Activated T-cell treated with anti-CD3 and anti-CD28 coated beads, Interleukin-2, amount 50 U/mL, for 4 hours (primary cell): Measurements from ENCODE around the gene LRP1. TPM values are rescaled to one million over a fixed set of nuclear protein-coding genes. Genes with fewer than 3 reads are reported as not detected.
"Not testable (repeated sequence)": the region's sequence is repeated elsewhere in the genome, so short reads cannot be mapped to it uniquely, and the experiment has no call there.

Experiments used
- ATAC-seq, 2 donors: fragments of 200-7000 bp; cut with Tn5 transposase; one replicate each; pipeline ENCODE4 v1.10.0; 2021
- DNase-seq: peaks from one replicate; pipeline ENCODE4 v3.0.0-alpha.2; 2020
- H3K27me3 Mint-ChIP-seq: one replicate; pipeline ENCODE4 v1.8.0; 2021; ENCODE audit warnings: low read depth, mixed read lengths
- H3K36me3 Mint-ChIP-seq: one replicate; pipeline ENCODE4 v1.8.0; 2022; ENCODE audit warnings: mixed read lengths; ENCODE audit not compliant: insufficient read depth
- H3K4me1 Mint-ChIP-seq: one replicate; pipeline ENCODE4 v1.8.0; 2021; ENCODE audit warnings: low read depth, mixed read lengths
- H3K4me3 Mint-ChIP-seq: one replicate; pipeline ENCODE4 v1.8.0; 2021; ENCODE audit warnings: mild to moderate bottlenecking, moderate library complexity, mixed read lengths
- H3K9me3 Mint-ChIP-seq: one replicate; pipeline ENCODE4 v1.8.0; 2021; ENCODE audit warnings: mixed read lengths
- total RNA-seq, 3 donors: library from RNA; stranded (reverse); gene quantifications; one replicate each; pipeline ENCODE4 v1.2.1, GENCODE V29; 2021

The LRP1 gene
- total RNA-seq, 3 donors from 2014 or later: 0.98 to 1.1 (median 1.0) TPM

- H3K4me3 Mint-ChIP-seq: no peak overlapping the region
- H3K9me3 Mint-ChIP-seq: no peaks in the 10 kb centered on the region
- H3K36me3 Mint-ChIP-seq: no peaks in the 10 kb centered on the region
- ATAC-seq (no peak), DNase-seq (no peak)
- H3K4me1 Mint-ChIP-seq: peaks cover 15% of the 10 kb centered on the region
- no peaks in the 10 kb centered on the region for H3K27me3 Mint-ChIP-seq
These were observed 11.6 kb upstream of the LRP1 start for GRCh38 chr12:57116580-57117281.

GRCh38 chr12:57118711-57119271, 9.5 kb upstream of the LRP1 start:
- peaks cover 2% of the 10 kb centered on the region for H3K4me1 Mint-ChIP-seq
- no peaks in the 10 kb centered on the region for H3K36me3 Mint-ChIP-seq
- no peak for DNase-seq
- H3K9me3 Mint-ChIP-seq: no peaks in the 10 kb centered on the region
- ATAC-seq: peak in 1 of 2 donors; percentile 18
- H3K4me3 Mint-ChIP-seq: no peak overlapping the region
- no peaks in the 10 kb centered on the region for H3K27me3 Mint-ChIP-seq

- Mint-ChIP-seq H3K27me3 (no peaks in the 10 kb centered on the region), H3K4me1 (peaks cover 4% of the 10 kb centered on the region), H3K9me3 (no peaks in the 10 kb centered on the region), H3K36me3 (no peaks in the 10 kb centered on the region), H3K4me3 (no peak overlapping the region)
- DNase-seq: no peak
- no peak for ATAC-seq
These were observed 8.8 kb upstream of the LRP1 start for GRCh38 chr12:57119294-57120085.

GRCh38 chr12:57120718-57121117, 7.6 kb upstream of the LRP1 start:
- DNase-seq, H3K9me3 Mint-ChIP-seq, H3K36me3 Mint-ChIP-seq, H3K4me1 Mint-ChIP-seq, H3K27me3 Mint-ChIP-seq, ATAC-seq, H3K4me3 Mint-ChIP-seq: not testable (repeated sequence)

- Mint-ChIP-seq H3K36me3 (no peaks in the 10 kb centered on the region), H3K4me3 (no peak overlapping the region)
These were observed 4.5 kb upstream of the LRP1 start for GRCh38 chr12:57123813-57124212.

GRCh38 chr12:57124261-57124877, 3.9 kb upstream of the LRP1 start:
- peaks cover 7% of the 10 kb centered on the region for H3K4me1 Mint-ChIP-seq
- peak; percentile 63 to 71 for ATAC-seq
- no peaks in the 10 kb centered on the region for H3K36me3 Mint-ChIP-seq
- H3K27me3 Mint-ChIP-seq: no peaks in the 10 kb centered on the region
- peak; percentile 75 for DNase-seq
- no peaks in the 10 kb centered on the region for H3K9me3 Mint-ChIP-seq
- no peak overlapping the region for H3K4me3 Mint-ChIP-seq

More at GRCh38 chr12:57123813-57124212, 4.5 kb upstream of the LRP1 start:
- DNase-seq (no peak), ATAC-seq (no peak)
- H3K27me3 Mint-ChIP-seq: no peaks in the 10 kb centered on the region
- H3K9me3 Mint-ChIP-seq: no peaks in the 10 kb centered on the region
- peaks cover 8% of the 10 kb centered on the region for H3K4me1 Mint-ChIP-seq

GRCh38 chr12:57126061-57126460, 2.2 kb upstream of the LRP1 start:
- peaks cover 12% of the 10 kb centered on the region for H3K4me1 Mint-ChIP-seq
- no peak overlapping the region for H3K4me3 Mint-ChIP-seq
- DNase-seq (no peak), ATAC-seq (no peak)
- H3K36me3 Mint-ChIP-seq: no peaks in the 10 kb centered on the region
- no peaks in the 10 kb centered on the region for H3K9me3 Mint-ChIP-seq
- peaks cover 4% of the 10 kb centered on the region for H3K27me3 Mint-ChIP-seq

GRCh38 chr12:57126561-57126960, 1.7 kb upstream of the LRP1 start:
- Mint-ChIP-seq H3K4me3 (peak overlapping the region; percentile 21), H3K4me1 (peaks cover 12% of the 10 kb centered on the region), H3K9me3 (no peaks in the 10 kb centered on the region), H3K27me3 (peaks cover 4% of the 10 kb centered on the region), H3K36me3 (no peaks in the 10 kb centered on the region)
- ATAC-seq (no peak), DNase-seq (no peak)

- no peak for ATAC-seq
- Mint-ChIP-seq H3K9me3 (no peaks in the 10 kb centered on the region), H3K36me3 (no peaks in the 10 kb centered on the region), H3K27me3 (peaks cover 4% of the 10 kb centered on the region), H3K4me1 (peaks cover 12% of the 10 kb centered on the region), H3K4me3 (peak overlapping the region; percentile 85)
- peak; percentile 71 for DNase-seq
These were observed 1.1 kb upstream of the LRP1 start for GRCh38 chr12:57127101-57127725.

GRCh38 chr12:57128519-57129247, 400 bp downstream of the LRP1 start:
- peak; percentile 15 to 22 for ATAC-seq

GRCh38 chr12:57129321-57129842, 1.1 kb downstream of the LRP1 start:
- DNase-seq: no peak
- Mint-ChIP-seq H3K27me3 (peaks cover 4% of the 10 kb centered on the region), H3K9me3 (no peaks in the 10 kb centered on the region), H3K4me1 (peaks cover 9% of the 10 kb centered on the region), H3K4me3 (peak overlapping the region; percentile 64), H3K36me3 (no peaks in the 10 kb centered on the region)
- ATAC-seq: no peak

More at GRCh38 chr12:57128519-57129247, 400 bp downstream of the LRP1 start:
- Mint-ChIP-seq H3K27me3 (peaks cover 4% of the 10 kb centered on the region), H3K9me3 (no peaks in the 10 kb centered on the region), H3K4me3 (peak overlapping the region; percentile 24), H3K36me3 (no peaks in the 10 kb centered on the region), H3K4me1 (peaks cover 12% of the 10 kb centered on the region)
- no peak for DNase-seq

- no peak for ATAC-seq
- Mint-ChIP-seq H3K4me3 (peak overlapping the region; percentile 64), H3K4me1 (peaks cover 9% of the 10 kb centered on the region), H3K36me3 (no peaks in the 10 kb centered on the region), H3K27me3 (peaks cover 4% of the 10 kb centered on the region), H3K9me3 (no peaks in the 10 kb centered on the region)
- no peak for DNase-seq
These were observed 1.6 kb downstream of the LRP1 start for GRCh38 chr12:57129889-57130288.

GRCh38 chr12:57130941-57131340, 2.7 kb downstream of the LRP1 start:
- H3K27me3 Mint-ChIP-seq: peaks cover 4% of the 10 kb centered on the region
- peaks cover 9% of the 10 kb centered on the region for H3K4me1 Mint-ChIP-seq
- DNase-seq (no peak), ATAC-seq (no peak)
- no peaks in the 10 kb centered on the region for H3K36me3 Mint-ChIP-seq
- H3K4me3 Mint-ChIP-seq: no peak overlapping the region
- H3K9me3 Mint-ChIP-seq: no peaks in the 10 kb centered on the region
